ENCODE data around the gene THOP1. TPM values are rescaled to one million over a fixed set of nuclear protein-coding genes. Genes with fewer than 3 reads are reported as not detected.

The THOP1 gene
- total RNA-seq, 6 experiments from 2014 or later = 25.5 to 61.8 (median 33.0) TPM

DNA sequence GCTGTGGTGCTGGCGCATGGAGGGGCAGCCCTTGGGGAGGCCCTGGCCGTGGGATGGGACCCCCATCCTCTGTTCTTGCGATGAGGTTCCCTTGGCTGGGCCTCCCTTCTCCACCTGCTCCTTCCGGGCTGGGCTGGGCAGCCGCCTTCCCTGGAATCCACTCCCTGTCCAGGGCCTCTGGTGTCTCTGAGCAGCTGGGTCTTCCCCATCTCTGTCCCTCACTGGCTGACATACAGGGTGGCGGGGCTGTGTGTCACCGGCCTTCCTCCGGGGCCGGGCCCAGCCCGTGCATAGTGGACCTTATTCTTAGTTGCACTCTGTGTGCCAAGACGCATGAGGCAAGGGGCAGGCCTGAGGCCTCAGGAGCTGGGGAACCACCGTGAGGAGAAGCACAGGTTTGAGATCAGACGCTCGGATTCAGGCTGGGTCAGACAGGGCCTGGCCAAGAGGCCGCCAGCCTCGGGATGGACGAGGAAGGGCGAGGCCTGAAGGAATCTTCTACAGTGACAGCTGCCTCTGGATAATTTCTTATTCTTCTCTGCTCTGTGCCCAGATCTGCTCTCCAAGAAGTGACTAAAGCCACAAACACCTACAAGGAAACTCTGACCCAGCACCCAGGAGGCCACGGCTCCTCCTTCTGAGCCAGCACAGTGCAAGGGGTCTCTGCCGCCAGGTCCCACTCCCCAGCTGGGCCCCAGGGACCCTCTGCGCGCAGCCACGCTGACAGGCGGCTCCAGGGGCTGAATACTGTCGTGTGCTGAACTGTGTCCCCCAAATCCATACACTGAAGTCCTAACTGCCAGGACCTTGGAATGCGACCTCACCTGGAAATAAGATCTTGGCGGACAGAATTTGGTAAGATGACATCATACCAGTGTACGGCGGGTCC lies 13.3 kb upstream of the THOP1 start:
- no peak for DNase-seq
- H3K27me3 ChIP-seq = no peaks in the 10 kb centered on the region
- H3K9me3 ChIP-seq = no peaks in the 10 kb centered on the region
- no peak overlapping the region for H3K4me3 ChIP-seq
- ATAC-seq = no peak
- WGBS (ENCODE audit: insufficient coverage, low coverage, low lambda C conversion rate, missing lambda C conversion rate) = 80% methylated on average over 8 of the region's 29 CpGs
- no peak for TF ChIP-seq POLR2A (IDR thresholded peaks at IDR 0.05)
- TF ChIP-seq, protein P1, sequence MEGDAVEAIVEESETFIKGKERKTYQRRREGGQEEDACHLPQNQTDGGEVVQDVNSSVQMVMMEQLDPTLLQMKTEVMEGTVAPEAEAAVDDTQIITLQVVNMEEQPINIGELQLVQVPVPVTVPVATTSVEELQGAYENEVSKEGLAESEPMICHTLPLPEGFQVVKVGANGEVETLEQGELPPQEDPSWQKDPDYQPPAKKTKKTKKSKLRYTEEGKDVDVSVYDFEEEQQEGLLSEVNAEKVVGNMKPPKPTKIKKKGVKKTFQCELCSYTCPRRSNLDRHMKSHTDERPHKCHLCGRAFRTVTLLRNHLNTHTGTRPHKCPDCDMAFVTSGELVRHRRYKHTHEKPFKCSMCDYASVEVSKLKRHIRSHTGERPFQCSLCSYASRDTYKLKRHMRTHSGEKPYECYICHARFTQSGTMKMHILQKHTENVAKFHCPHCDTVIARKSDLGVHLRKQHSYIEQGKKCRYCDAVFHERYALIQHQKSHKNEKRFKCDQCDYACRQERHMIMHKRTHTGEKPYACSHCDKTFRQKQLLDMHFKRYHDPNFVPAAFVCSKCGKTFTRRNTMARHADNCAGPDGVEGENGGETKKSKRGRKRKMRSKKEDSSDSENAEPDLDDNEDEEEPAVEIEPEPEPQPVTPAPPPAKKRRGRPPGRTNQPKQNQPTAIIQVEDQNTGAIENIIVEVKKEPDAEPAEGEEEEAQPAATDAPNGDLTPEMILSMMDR (IDR thresholded peaks at IDR 0.05) = no peak
- peaks cover 0 to 7% (median 0%) of the 10 kb centered on the region in 4 donors for H3K36me3 ChIP-seq
- H3K4me1 ChIP-seq = peaks cover 0 to 21% (median 8%) of the 10 kb centered on the region in 4 donors
- no peak overlapping the region for H3K27ac ChIP-seq
- intact Hi-C loops (cut with DNase I) = no loop called here

DNA sequence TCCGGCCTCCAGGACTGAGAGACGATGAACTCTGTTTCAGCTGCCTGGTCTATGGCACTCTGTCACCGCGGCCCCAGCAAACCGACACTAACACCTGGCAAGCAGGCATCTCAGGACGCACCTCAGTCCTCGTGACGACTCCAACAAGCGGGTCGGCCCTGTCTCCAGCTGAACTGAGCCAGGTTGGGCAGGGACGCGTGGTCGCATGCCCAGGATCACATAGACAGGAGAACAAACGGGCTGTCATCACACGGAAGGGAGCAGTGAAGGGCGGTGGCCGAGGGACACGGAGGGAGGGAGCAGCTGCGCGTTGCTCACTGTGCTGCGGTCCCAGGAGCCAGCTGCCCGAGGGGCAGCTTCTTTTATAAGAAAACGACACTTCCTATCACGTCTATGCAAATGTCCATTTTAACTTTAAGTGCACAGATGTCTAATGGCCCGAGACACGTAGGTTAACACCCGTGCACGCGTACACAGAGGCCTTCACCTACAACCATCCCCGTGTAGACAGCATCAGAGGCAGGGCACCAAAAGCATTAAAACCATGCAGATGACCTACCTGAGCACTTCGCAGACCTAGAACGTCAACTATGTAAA lies 11.1 kb upstream of the THOP1 start:
- no peak overlapping the region for H3K4me3 ChIP-seq
- H3K4me1 ChIP-seq = peaks cover 0 to 21% (median 8%) of the 10 kb centered on the region in 4 donors
- H3K27ac ChIP-seq = no peak overlapping the region
- 94% methylated on average over 19 of the region's 32 CpGs for WGBS (ENCODE audit: insufficient coverage, low coverage, low lambda C conversion rate, missing lambda C conversion rate)
- H3K9me3 ChIP-seq = no peaks in the 10 kb centered on the region
- TF ChIP-seq, protein P1 (IDR thresholded peaks at IDR 0.05) = no peak
- no peak for TF ChIP-seq POLR2A (IDR thresholded peaks at IDR 0.05)
- intact Hi-C loops (cut with DNase I) = no loop called here
- H3K27me3 ChIP-seq = no peaks in the 10 kb centered on the region
- no peak for ATAC-seq
- H3K36me3 ChIP-seq = no peaks in the 10 kb centered on the region
- no peak for DNase-seq

DNA sequence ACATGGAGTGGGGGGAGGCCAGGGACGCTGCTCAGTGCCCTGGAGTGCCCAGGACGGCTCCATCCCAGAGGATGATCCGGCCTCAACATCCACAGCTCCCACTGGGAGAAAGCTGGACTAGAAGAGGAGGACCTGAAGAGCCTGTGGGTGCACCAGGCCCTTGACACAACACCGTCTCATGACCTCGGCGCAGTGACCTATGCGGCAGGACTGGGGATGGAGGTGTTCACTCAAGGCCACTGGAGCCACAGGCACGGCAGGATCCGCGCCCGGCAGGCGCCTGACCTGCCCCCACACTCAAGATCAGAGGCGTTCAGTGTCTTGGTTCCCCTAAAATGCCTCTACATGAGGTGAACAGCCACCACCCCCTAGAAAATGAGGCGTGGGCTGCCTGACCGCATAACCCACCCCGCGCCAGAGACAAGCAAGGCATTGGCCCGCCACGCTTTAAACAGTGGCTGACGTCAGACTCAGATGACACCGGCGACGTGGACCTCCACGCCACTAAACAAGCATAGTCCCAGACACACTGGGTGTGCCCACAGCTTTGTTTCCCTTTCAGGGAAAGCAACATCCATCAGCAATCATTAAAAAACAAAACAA lies 10.2 kb upstream of the THOP1 start:
- peaks cover 0 to 21% (median 8%) of the 10 kb centered on the region in 4 donors for H3K4me1 ChIP-seq
- intact Hi-C loops (cut with DNase I) = no loop called here
- no peaks in the 10 kb centered on the region for H3K9me3 ChIP-seq
- ATAC-seq (peak; percentile 3 to 17 (median 9)), DNase-seq (no peak)
- no peaks in the 10 kb centered on the region for H3K36me3 ChIP-seq
- peak overlapping the region; percentile 14 to 36 (median 33) for H3K4me3 ChIP-seq
- no peak for TF ChIP-seq POLR2A (IDR thresholded peaks at IDR 0.05)
- TF ChIP-seq, protein P1 (IDR thresholded peaks at IDR 0.05) = no peak
- no peaks in the 10 kb centered on the region for H3K27me3 ChIP-seq
- 30% methylated on average over 5 of the region's 24 CpGs for WGBS (ENCODE audit: insufficient coverage, low coverage, low lambda C conversion rate, missing lambda C conversion rate)
- H3K27ac ChIP-seq = peak overlapping the region; percentile 85 to 95 (median 94)

DNA sequence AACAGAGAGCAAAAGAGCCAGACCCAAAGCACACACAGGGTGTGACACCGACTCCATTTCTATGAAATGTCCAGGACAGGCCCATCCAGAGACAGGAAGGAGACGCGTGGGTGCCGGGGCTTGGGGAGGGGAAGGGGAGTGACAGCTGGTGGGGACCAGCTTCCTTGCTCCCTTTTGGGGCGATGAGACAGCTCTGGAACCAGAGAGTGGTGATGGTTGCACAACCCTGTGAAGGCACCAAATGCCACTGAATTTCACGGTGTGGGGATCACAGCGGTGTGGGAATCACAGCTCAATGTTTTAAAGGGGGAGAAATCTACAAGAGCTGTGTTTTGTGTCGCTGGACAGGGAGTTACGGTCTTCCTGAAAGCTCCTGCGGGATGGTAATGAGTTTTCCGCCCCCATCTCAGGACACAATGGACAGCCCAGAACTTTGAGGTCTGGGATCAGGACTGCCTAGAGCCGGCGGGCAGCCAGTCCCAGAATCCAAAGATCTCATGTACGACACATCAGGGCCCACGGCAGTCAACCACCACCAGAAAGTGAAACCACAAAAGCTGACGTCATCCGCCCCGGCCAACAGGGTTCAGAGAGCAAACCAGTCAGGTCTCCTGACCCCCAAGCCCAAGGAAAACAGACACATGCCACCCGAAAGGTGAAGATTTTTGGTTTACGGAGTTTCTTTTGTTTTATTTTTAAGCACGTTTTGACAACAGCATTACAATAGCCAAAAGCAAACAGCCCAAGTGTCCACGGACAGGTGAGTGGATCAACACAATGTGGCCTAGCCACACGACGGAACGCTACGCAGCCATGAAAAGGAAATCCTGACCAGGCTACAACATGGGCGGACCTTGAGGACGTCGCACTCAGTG lies 9.5 kb upstream of the THOP1 start:
- Histone ChIP-seq H3K4me3 (peak overlapping the region; percentile 20 to 36 (median 33)), H3K27ac (peak overlapping the region; percentile 85 to 95 (median 94)), H3K9me3 (no peaks in the 10 kb centered on the region), H3K27me3 (no peaks in the 10 kb centered on the region), H3K36me3 (no peaks in the 10 kb centered on the region), H3K4me1 (peaks cover 0 to 16% (median 8%) of the 10 kb centered on the region in 4 donors)
- intact Hi-C loops (cut with DNase I) = no loop called here
- peak; percentile 92 to 94 (median 93) for DNase-seq
- WGBS (ENCODE audit: insufficient coverage, low coverage, low lambda C conversion rate, missing lambda C conversion rate) = 26% methylated on average over 19 of the region's 29 CpGs
- ATAC-seq = peak; percentile 90 to 96 (median 90)
- TF ChIP-seq POLR2A (IDR thresholded peaks at IDR 0.05) = peak; percentile 4
- TF ChIP-seq, protein P1 (IDR thresholded peaks at IDR 0.05) = no peak
